ENCODE data around the gene KIF5B. TPM values are rescaled to one million over a fixed set of nuclear protein-coding genes. Genes with fewer than 3 reads are reported as not detected.

Gene KIF5B
- total and polyA plus RNA-seq, 2 donors (not counting 3 experiments of a cell fraction or from before 2014, with no cell fraction given), result 24.7 to 159 TPM

DNA sequence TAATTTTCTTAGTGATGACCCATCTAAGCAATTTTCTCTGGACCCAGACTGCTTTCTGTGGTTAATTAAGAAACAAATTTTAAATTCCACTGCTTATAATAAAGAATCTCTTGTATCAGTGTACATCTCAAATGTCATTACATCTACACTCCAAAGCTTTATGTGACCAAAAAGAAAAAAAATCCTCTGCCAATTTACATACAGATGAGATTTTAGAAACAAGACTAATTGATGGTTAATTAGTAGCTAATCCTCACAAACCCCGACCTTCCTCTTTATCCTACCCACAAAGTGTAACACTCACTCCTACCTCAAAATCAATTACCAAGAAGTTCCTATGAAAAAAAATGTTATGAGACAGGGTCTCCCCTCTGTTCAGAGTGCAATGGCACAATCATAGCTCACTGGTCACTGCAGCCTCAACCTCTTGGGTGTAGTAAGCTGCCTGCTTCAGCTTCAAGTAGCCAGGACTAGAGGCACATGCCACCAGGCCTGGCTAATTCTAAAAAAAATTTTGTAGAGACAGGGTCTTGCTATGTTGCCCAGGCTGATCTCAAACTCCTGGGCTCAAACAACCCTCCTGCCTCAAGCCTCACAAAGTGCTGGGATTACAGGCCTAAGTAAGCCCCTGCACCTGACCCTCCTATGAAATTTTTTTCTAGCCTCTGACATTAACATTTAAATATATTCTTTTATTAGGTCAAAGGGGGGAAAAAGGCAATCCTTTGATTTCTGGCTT, 14.8 kb downstream of the KIF5B start:
- no peak for TF ChIP-seq POLR2AphosphoS5 (IDR thresholded peaks at IDR 0.05; ENCODE audit: insufficient read depth, low read depth, low read length)
- Histone ChIP-seq H3K4me2 (ENCODE audit: insufficient read depth, low read length) (no peak overlapping the region), H3K9me1 (replicated peaks; ENCODE audit: control insufficient read depth, extremely low read depth, insufficient read depth, low read length) (no peaks in the 10 kb centered on the region), H3K4me3 (replicated peaks in 1 of 3; ENCODE audit: insufficient read depth in 1 of 3, low read depth in 1 of 3, low read length in 3 of 3) (no peak overlapping the region), H4K20me1 (replicated peaks; ENCODE audit: control insufficient read depth, extremely low read depth, insufficient read depth, low read length) (peaks cover 31% of the 10 kb centered on the region), H3K27ac (ENCODE audit: insufficient read depth, low read depth, low read length) (no peak overlapping the region), H3K27me3 (ENCODE audit: control insufficient read depth in 2 of 2, insufficient read depth in 2 of 2, low read length in 2 of 2) (no peaks in the 10 kb centered on the region), H3K9ac (replicated peaks; ENCODE audit: extremely low read depth, insufficient read depth, low read length) (no peak overlapping the region), H3K36me3 (ENCODE audit: control insufficient read depth in 2 of 2, extremely low read depth in 1 of 2, insufficient read depth in 2 of 2, low read length in 2 of 2) (peaks cover 4 to 52% of the 10 kb centered on the region in 2 experiments), H2AFZ (ENCODE audit: low read depth, low read length) (no peak overlapping the region), H3K9me3 (replicated peaks; ENCODE audit: control insufficient read depth, insufficient read depth, low read length) (no peaks in the 10 kb centered on the region), H3K79me2 (ENCODE audit: control insufficient read depth, insufficient read depth, low read length) (peaks cover 90% of the 10 kb centered on the region), H3K4me1 (ENCODE audit: control insufficient read depth, extremely low read depth, insufficient read depth, low read length) (peaks cover 19% of the 10 kb centered on the region)
- CTCF ChIA-PET, result interaction anchor here (0.6 to 1.5 kb wide), 5 partner anchors 21 to 170 kb away, joined by 3 to 8 read pairs (median 4); no protein-coding TSS in a partner anchor
- intact Hi-C loops (cut with micrococcal nuclease), result no loop called here
- FAIRE-seq (no peak), DNase-seq (ENCODE audit: low read depth, low spot score) (no peak)
- BruUV-seq (replicated peaks), result no TSS peak
- dilution Hi-C loops (cut with MboI; ENCODE audit: extremely low pct_ligation_motif_present, low sequenced_read_pairs), result no loop called here
- POLR2A ChIA-PET, result no interaction called here

DNA sequence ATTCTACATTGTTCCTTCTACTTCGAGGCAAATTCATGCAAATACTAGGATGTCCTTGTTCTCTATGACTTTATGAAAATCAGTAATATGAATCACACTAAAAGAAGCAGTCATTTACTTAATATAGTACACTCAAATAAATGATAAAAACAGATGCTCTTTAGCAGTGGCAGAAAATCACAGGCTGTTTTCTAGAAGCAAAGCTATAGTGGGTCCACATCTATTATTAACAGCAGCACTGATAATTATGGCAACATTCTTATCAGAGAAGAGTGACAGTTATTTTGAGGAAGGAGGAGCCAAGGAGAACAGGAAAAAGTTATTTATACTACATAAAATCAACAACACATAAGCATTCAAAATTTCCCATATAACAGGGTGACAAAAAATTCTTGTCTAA, 16.5 kb downstream of the KIF5B start:
- FAIRE-seq (no peak), DNase-seq (ENCODE audit: low read depth, low spot score) (no peak)
- no peak overlapping the region for H3K4me2 ChIP-seq (ENCODE audit: insufficient read depth, low read length)
- intact Hi-C loops (cut with micrococcal nuclease), result no loop called here
- no peaks in the 10 kb centered on the region for H3K9me3 ChIP-seq (replicated peaks; ENCODE audit: control insufficient read depth, insufficient read depth, low read length)
- TF ChIP-seq, protein P1, sequence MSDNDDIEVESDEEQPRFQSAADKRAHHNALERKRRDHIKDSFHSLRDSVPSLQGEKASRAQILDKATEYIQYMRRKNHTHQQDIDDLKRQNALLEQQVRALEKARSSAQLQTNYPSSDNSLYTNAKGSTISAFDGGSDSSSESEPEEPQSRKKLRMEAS (IDR thresholded peaks at IDR 0.05; ENCODE audit: insufficient read depth, insufficient read length), result no peak
- TF ChIP-seq POLR2AphosphoS5 (IDR thresholded peaks at IDR 0.05; ENCODE audit: insufficient read depth, low read depth, low read length), result no peak
- TF ChIP-seq JUN (IDR thresholded peaks at IDR 0.05; ENCODE audit: borderline replicate concordance, insufficient read depth, insufficient read length, low read depth), result no peak
- TF ChIP-seq GATA2 (IDR thresholded peaks at IDR 0.05; ENCODE audit: insufficient read depth, insufficient read length, low read depth, low read length), result no peak
- no peak for TF ChIP-seq MYC (IDR thresholded peaks at IDR 0.05; ENCODE audit: low read depth, low read length)
- no peak for TF ChIP-seq FOS (IDR thresholded peaks at IDR 0.05; ENCODE audit: borderline replicate concordance, insufficient read depth, low read length)
- TF ChIP-seq EZH2 (IDR thresholded peaks at IDR 0.05; ENCODE audit: borderline replicate concordance, low read depth, low read length, severe bottlenecking), result no peak
- TF ChIP-seq, protein P2, sequence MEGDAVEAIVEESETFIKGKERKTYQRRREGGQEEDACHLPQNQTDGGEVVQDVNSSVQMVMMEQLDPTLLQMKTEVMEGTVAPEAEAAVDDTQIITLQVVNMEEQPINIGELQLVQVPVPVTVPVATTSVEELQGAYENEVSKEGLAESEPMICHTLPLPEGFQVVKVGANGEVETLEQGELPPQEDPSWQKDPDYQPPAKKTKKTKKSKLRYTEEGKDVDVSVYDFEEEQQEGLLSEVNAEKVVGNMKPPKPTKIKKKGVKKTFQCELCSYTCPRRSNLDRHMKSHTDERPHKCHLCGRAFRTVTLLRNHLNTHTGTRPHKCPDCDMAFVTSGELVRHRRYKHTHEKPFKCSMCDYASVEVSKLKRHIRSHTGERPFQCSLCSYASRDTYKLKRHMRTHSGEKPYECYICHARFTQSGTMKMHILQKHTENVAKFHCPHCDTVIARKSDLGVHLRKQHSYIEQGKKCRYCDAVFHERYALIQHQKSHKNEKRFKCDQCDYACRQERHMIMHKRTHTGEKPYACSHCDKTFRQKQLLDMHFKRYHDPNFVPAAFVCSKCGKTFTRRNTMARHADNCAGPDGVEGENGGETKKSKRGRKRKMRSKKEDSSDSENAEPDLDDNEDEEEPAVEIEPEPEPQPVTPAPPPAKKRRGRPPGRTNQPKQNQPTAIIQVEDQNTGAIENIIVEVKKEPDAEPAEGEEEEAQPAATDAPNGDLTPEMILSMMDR (IDR thresholded peaks at IDR 0.05; ENCODE audit: extremely low read depth in 1 of 2, insufficient read depth in 1 of 2, low read depth in 1 of 2, low read length in 2 of 2), result no peak
- no peak for TF ChIP-seq POLR2A (IDR thresholded peaks at IDR 0.05; ENCODE audit: low read depth, low read length)
- ChIA-PET CTCF (no interaction called here), POLR2A (no interaction called here)
- H3K9me1 ChIP-seq (replicated peaks; ENCODE audit: control insufficient read depth, extremely low read depth, insufficient read depth, low read length), result no peaks in the 10 kb centered on the region
- dilution Hi-C loops (cut with MboI; ENCODE audit: extremely low pct_ligation_motif_present, low sequenced_read_pairs), result no loop called here
- no peak overlapping the region for H3K4me3 ChIP-seq (replicated peaks in 1 of 3; ENCODE audit: insufficient read depth in 1 of 3, low read depth in 1 of 3, low read length in 3 of 3)
- H3K79me2 ChIP-seq (ENCODE audit: control insufficient read depth, insufficient read depth, low read length), result peaks cover 79% of the 10 kb centered on the region
- BruUV-seq (replicated peaks), result TSS peak; percentile 4
- H3K27ac ChIP-seq (ENCODE audit: insufficient read depth, low read depth, low read length), result no peak overlapping the region
- peaks cover 25% of the 10 kb centered on the region for H4K20me1 ChIP-seq (replicated peaks; ENCODE audit: control insufficient read depth, extremely low read depth, insufficient read depth, low read length)
- peaks cover 5 to 52% of the 10 kb centered on the region in 2 experiments for H3K36me3 ChIP-seq (ENCODE audit: control insufficient read depth in 2 of 2, extremely low read depth in 1 of 2, insufficient read depth in 2 of 2, low read length in 2 of 2)
- no peaks in the 10 kb centered on the region for H3K27me3 ChIP-seq (ENCODE audit: control insufficient read depth in 2 of 2, insufficient read depth in 2 of 2, low read length in 2 of 2)
- H3K4me1 ChIP-seq (ENCODE audit: control insufficient read depth, extremely low read depth, insufficient read depth, low read length), result peaks cover 19% of the 10 kb centered on the region
- H3K9ac ChIP-seq (replicated peaks; ENCODE audit: extremely low read depth, insufficient read depth, low read length), result no peak overlapping the region
- no peak overlapping the region for H2AFZ ChIP-seq (ENCODE audit: low read depth, low read length)
